Heart left ventricle (tissue), 16 donors: ENCODE results near the gene PARVA. TPM values are rescaled to one million over a fixed set of nuclear protein-coding genes. Genes with fewer than 3 reads are reported as not detected.

Source experiments
- ATAC-seq, 4 donors: fragments of 200-7000 bp; cut with Tn5 transposase; one replicate each; pipeline ENCODE4 v1.9.1; 2020 to 2022; ENCODE audit warnings: moderate library complexity in 4 of 4, mild to moderate bottlenecking in 3 of 4, moderate number of reproducible peaks in 1 of 4
- DNase-seq, 5 donors: peaks; one replicate each; pipeline ENCODE4 v3.0.0-alpha.2; 2020
- H3K27ac ChIP-seq, 12 donors: fragments of 200-600 bp; sonication (generic) in 4 of 12; one replicate each; pipeline versions ENCODE4 v1.5.0 to v1.8.0; 2016 to 2022; ENCODE audit warnings: mild to moderate bottlenecking in 2 of 12
- H3K27me3 ChIP-seq, 9 donors: fragments of 200-600 bp; sonication (generic) in 2 of 9; one replicate each; pipeline versions ENCODE4 v1.5.1 to v1.8.0; 2016 to 2022; ENCODE audit warnings: mild to moderate bottlenecking in 3 of 9
- H3K36me3 ChIP-seq, 9 donors: fragments of 200-600 bp; sonication (generic) in 2 of 9; one replicate each; pipeline versions ENCODE4 v1.5.0 to v1.8.0; 2018 to 2022; ENCODE audit warnings: mild to moderate bottlenecking in 2 of 9
- H3K4me1 ChIP-seq, 12 donors: fragments of 200-600 bp; sonication (generic) in 4 of 12; one replicate each; pipeline versions ENCODE4 v1.5.0 to v1.8.0; 2016 to 2022; ENCODE audit warnings: mild to moderate bottlenecking in 3 of 12
- H3K4me3 ChIP-seq, 12 donors: fragments of 200-600 bp; sonication (generic) in 4 of 12; one replicate each; pipeline versions ENCODE4 v1.5.0 to v1.8.0; 2017 to 2022; ENCODE audit warnings: mild to moderate bottlenecking in 9 of 12, moderate library complexity in 4 of 12
- H3K9me3 ChIP-seq, 12 donors: fragments of 200-600 bp; sonication (generic) in 4 of 12; one replicate each; pipeline versions ENCODE4 v1.5.0 to v1.8.0; 2016 to 2022; ENCODE audit warnings: mild to moderate bottlenecking in 1 of 12
- CTCF ChIP-seq, 12 donors: fragments of 200-600 bp; sonication (generic) in 4 of 12; IDR thresholded peaks; one replicate each; pipeline versions ENCODE4 v1.5.0 to v1.8.0; 2018 to 2022; ENCODE audit warnings: antibody characterized with exemption in 12 of 12, mild to moderate bottlenecking in 5 of 12
- POLR2A ChIP-seq, 2 donors: fragments of 450-650 bp; IDR thresholded peaks; one replicate each; pipeline ENCODE4 v1.6.1; 2017; ENCODE audit warnings: antibody characterized with exemption in 2 of 2, mild to moderate bottlenecking in 2 of 2, moderate library complexity in 2 of 2
- WGBS, 4 donors: extraction: QIAGEN DNeasy Blood & Tissue Kit in 2 of 4; methylation state at CpG; one replicate each; pipeline versions ENCODE4 v1.1.5 to v1.1.7; 2013 to 2018; 5-methylcytosine and 5-hydroxymethylcytosine counted together
- intact Hi-C, 10 donors: fragments of 100-400 bp; cut with DNase I; formaldehyde crosslinking; loops; one replicate each; pipeline versions ENCODE4 v1.11.1 to v1.14.2; 2022
- polyA plus RNA-seq, 2 donors: library from polyadenylated mRNA; stranded (reverse); fragments of 200-250 nt; gene quantifications; one replicate each; pipeline ENCODE4 v1.2.3, GENCODE V29; 2013
- total RNA-seq, 9 donors: library from RNA; depleted of rRNA in 2 of 9; stranded (reverse); fragments of >200 nt in 2 of 9; fragmentation: NEBNext Ultra II Directional in 3 of 9; extraction: Animal tissue kit (Norgen Biotek cat#: 25700) in 3 of 9; gene quantifications; one replicate each; pipeline versions ENCODE4 v1.1.0 to v1.2.4, GENCODE V29; 2016 to 2023
- donor health status: ischemic (EF 13 %, LVEDD 7.1; RV severe dilation, severe dysfunction).
- donor health status: healthy with polysubstance abuse.
- donor health status: DM: no; HTN: yes; CAD: no.
- donor health status: DM: no; HTN: no; CAD: no.
- donor health status: ischemic (EF 25% LVEDD 6.9; RV normal size, moderate dysfunction).
- donor health status: ischemic (EF 25% LVEDD 5.7; RV mildly dilated, moderate dysfunction).
- donor health status: healthy.
- donor health status: DM: yes; HTN: yes; CAD: no.
- donor health status: ischemic (EF 35%, LVEDD 5.7; RV mildly dilated, moderate dysfunction).
- donor health status: nonischemic (EF 11% LVEDD 7.7; RV severe dilation, severe dysfunction).
- donor health status: DM: yes; HTN: yes; CAD: no.
- donor health status: PGD.
- donor health status: ischemic (EF 29% LVEDD 5.4; RV normal size, mild dysfunction).
- donor health status: nonischemic (EF 23%, LVEDD 6.1; RV moderate dilation, normal function).

Gene PARVA
- total and polyA plus RNA-seq, 11 donors, result 22.7 to 99.2 (median 65.9) TPM

DNA sequence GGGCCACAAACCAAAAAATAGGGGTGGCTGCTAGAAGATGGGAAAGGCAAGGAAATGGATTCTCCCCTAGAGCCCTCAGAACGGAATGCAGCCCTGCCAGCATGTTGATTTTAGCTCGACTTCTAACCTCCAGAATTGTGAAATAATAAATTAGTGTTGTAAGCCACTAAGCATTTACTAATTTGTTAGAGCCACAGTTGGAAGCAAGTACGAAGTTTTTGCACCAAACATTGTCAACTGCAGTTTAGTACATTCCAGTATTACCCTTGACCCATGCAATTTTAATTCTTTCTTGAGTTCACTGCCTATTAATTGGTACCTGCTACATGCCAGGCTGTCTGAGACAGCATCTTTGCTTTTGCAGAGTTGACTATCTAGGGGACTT lies 32.2 kb downstream of the PARVA start:
- H3K27me3 ChIP-seq, result no peaks in the 10 kb centered on the region
- TF ChIP-seq CTCF (IDR thresholded peaks at IDR 0.05), result peak in 1 of 12 donors; percentile 9
- TF ChIP-seq POLR2A (IDR thresholded peaks at IDR 0.05), result no peak
- H3K36me3 ChIP-seq, result no peaks in the 10 kb centered on the region
- H3K4me1 ChIP-seq, result peaks cover 0 to 72% (median 48%) of the 10 kb centered on the region in 12 donors
- H3K4me3 ChIP-seq, result no peak overlapping the region
- no peak for ATAC-seq
- DNase-seq, result no peak
- intact Hi-C loops, result loop anchor here in 9 of 10 donors (2.0 to 10.0 kb wide), 14 partner anchors 32 to 483 kb away; partner anchors contain the start of genes TEAD1 (in 7 of the 9) and PARVA (in 1 of the 9)
- H3K9me3 ChIP-seq, result peaks cover 0 to 7% (median 0%) of the 10 kb centered on the region in 12 donors
- WGBS, 4 donors, result 69 to 88% (median 81%) methylated on average over 3 of the region's 3 CpGs
- H3K27ac ChIP-seq, result peak overlapping the region in 4 of 12 donors; percentile 27 to 98 (median 48)

DNA sequence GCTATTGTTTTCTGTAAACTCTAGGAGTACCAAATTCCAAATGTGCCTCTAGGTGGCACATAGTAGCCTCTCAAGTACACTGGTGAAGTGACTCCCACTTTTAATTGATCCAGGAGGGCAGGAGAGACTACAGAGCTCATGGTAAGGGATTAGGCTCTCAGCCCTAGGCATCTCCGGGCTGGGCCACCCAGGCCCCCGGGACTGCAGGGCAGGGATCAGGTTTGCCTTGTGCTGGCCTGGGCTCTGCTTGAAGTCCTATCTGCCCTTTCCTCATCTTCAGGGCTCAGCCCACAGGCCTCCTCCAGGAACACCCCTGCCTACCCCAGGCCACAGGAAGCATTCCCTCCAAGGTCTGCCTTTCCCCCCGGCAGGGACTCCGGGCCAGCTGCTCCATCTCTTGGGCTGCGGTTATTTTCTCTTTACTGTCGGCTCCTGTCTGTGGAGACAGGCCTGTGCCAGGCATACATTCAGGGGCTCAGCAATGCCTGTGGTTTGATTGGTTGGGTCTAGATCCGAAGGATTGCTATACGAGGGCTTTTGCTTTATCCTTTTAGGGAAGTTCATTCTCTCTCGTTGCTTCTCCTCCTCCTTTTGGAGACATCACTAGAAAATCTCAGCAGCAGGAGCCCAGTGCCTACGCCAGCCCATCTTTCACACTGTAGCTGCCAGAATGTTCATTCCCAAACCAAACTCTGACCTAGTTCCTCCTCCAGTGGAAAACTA lies 32.8 kb downstream of the PARVA start:
- peak overlapping the region in 1 of 12 donors; percentile 1 for H3K4me3 ChIP-seq
- intact Hi-C loops, result loop anchor here in 9 of 10 donors (2.0 to 10.0 kb wide), 14 partner anchors 33 to 482 kb away; partner anchors contain the start of genes TEAD1 (in 7 of the 9) and PARVA (in 1 of the 9)
- WGBS, 4 donors, result 39 to 51% (median 45%) methylated on average over 10 of the region's 10 CpGs
- H3K36me3 ChIP-seq, result no peaks in the 10 kb centered on the region
- peak overlapping the region in 9 of 12 donors; percentile 8 to 98 (median 44) for H3K27ac ChIP-seq
- peaks cover 0 to 7% (median 0%) of the 10 kb centered on the region in 12 donors for H3K9me3 ChIP-seq
- no peaks in the 10 kb centered on the region for H3K27me3 ChIP-seq
- TF ChIP-seq CTCF (IDR thresholded peaks at IDR 0.05) (peak in 3 of 12 donors; percentile 13 to 32 (median 29)), POLR2A (IDR thresholded peaks at IDR 0.05) (no peak)
- no peak for DNase-seq
- ATAC-seq, result peak; percentile 13 to 52 (median 33)
- peaks cover 0 to 70% (median 44%) of the 10 kb centered on the region in 12 donors for H3K4me1 ChIP-seq

- WGBS, 4 donors, result 93 to 98% (median 97%) methylated on average over 3 of the region's 3 CpGs
- TF ChIP-seq POLR2A (IDR thresholded peaks at IDR 0.05) (no peak), CTCF (IDR thresholded peaks at IDR 0.05) (no peak)
- H3K36me3 ChIP-seq, result no peaks in the 10 kb centered on the region
These were observed 34.0 kb downstream of the PARVA start for GRCh38 chr11:12411393-12411792.

More at GRCh38 chr11:12411393-12411792, 34.0 kb downstream of the PARVA start:
- Histone ChIP-seq H3K27me3 (no peaks in the 10 kb centered on the region), H3K4me3 (no peak overlapping the region), H3K4me1 (peaks cover 0 to 76% (median 44%) of the 10 kb centered on the region in 12 donors), H3K9me3 (no peaks in the 10 kb centered on the region), H3K27ac (peak overlapping the region in 4 of 12 donors; percentile 18 to 98 (median 45))
- ATAC-seq (no peak), DNase-seq (no peak)
- intact Hi-C loops, result loop anchor here in 9 of 10 donors (2.0 to 10.0 kb wide), 14 partner anchors 34 to 481 kb away; partner anchors contain the start of genes TEAD1 (in 7 of the 9) and PARVA (in 1 of the 9)
